IPS-18c (cell line): ENCODE results near the gene CAPN15.
A peak's percentile ranks its signal among the peaks of the same experiment; 100 is the strongest.

Experiments
- H3K4me3 ChIP-seq: 2 replicates; pipeline ENCODE4 v1.7.0; 2013; ENCODE audit warnings: low read depth, mild to moderate bottlenecking, low read length, moderate library complexity; ENCODE audit not compliant: insufficient read depth
- H3K9me3 ChIP-seq: one replicate; pipeline ENCODE4 v1.6.1; 2013; ENCODE audit warnings: mild to moderate bottlenecking, low read length, moderate library complexity; ENCODE audit not compliant: control insufficient read depth, insufficient read depth

The CAPN15 gene

DNA sequence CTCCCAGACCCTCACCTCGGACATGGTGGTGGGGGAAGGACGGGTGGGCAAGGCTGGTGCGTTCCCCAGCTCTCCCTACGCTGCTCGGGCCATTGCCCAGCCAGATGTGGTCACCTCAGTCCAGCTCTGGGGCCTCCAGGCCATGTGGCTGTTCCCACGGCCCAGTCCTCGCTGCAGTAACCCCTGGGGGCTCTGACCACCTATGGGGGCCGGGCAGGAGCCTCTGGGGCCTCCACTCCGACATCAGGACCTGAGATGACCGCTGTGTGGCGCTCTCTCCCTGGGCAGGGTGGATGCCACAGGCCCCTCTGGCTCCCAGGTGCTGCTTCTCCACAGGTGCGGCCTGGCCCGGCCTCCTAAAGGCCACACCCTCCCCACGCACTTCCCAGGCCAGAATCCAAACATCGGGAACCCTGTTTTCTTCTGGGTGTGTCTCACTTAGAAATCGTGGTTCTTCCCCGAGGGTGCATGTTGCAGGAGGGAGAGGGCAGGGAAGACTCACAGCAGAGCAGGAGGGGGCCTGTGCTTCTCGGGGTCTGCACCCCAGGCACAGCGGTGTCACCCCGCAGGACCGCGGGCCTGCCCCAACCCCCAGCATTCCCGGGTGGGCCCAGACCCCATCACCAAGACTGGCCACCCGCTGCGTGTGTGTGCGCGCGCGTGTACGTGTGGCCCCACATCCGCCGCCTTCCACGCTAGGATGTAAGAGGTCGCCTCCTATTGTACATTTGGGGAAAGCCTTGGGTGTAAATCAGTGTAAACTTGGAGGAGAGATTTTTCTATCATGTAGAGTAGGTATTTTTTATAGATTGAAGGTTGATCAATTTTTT, 5.9 kb upstream of the CAPN15 start:
- H3K9me3 ChIP-seq = peaks cover 2% of the 10 kb centered on the region
- H3K4me3 ChIP-seq = no peak overlapping the region

DNA sequence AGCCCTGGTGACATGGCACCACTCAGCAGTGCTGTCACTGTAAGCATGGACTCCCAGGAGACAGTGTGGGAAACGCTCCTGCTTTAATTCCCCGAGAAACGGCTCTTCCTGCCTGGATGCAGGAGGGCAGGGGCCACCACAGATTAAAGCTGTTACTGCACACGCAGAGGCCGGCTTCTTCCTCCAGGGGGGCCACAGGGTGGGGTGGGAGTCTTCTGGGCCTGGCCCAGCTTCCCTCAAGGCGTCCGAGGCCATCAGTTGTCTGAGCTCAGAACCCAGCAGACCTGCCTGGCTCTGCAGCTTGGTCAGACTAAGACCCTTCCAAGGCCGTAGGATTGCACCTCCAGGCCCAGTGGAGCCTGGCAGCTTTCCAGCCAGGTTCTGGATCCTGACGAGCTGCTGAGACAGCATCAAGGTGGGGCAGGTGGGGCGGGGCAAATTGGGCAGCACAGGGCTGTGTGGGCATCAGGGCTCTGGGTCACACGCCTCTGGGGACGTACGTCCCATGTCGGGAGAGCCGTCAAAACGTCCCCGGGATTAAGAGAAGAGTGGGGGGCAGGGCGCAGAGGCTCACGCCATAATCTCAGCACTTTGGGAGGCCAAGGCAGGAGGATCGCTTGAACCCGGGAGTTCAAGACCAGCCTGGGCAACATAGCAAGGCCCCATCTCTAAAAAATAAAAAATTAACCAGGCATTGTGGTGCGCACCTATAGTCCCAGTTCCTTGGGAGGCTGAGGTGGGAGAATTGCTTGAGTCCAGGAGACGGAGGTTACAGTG, 5.0 kb upstream of the CAPN15 start:
- H3K4me3 ChIP-seq = no peak overlapping the region
- H3K9me3 ChIP-seq = peaks cover 2% of the 10 kb centered on the region

- H3K9me3 ChIP-seq = peaks cover 2% of the 10 kb centered on the region
- no peak overlapping the region for H3K4me3 ChIP-seq
These were observed 4.3 kb upstream of the CAPN15 start for GRCh38 chr16:523097-523741.

DNA sequence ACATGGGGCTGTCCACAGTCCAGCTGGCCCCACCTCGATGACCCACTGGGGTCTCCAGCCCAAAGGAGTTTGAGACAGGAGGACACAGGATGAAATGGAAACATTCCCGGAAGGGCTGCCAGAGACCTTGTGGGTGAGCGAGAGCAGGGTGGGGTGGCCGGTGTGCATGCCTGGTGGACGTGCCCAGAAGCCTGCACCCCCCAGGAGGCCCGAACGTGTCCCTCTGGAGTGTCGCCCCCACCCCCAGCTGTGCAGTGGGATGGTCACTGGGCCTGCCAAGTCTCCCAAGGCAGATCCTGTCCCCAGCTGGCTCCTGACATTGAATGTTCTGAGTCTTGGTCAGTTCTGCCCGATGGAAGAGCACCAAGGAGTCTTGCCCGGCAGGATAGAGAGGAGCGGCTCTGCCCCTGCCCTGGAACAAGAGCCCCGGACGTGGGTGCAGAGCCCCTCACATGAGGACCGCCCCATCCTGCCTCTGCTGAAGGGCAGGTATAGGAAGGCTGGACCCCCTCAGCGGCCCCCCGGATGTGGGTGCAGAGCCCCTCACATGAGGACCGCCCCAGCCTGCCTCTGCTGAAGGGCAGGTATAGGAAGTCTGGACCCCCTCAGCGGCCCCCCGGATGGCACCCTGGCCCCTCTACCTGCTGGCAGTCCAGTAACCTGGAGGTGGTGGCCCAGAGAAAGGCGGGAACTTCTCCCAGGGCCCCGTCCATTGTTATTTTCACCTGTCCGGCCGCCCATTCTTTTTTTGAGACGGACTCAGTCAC, 3.1 kb upstream of the CAPN15 start:
- peaks cover 2% of the 10 kb centered on the region for H3K9me3 ChIP-seq
- no peak overlapping the region for H3K4me3 ChIP-seq

DNA sequence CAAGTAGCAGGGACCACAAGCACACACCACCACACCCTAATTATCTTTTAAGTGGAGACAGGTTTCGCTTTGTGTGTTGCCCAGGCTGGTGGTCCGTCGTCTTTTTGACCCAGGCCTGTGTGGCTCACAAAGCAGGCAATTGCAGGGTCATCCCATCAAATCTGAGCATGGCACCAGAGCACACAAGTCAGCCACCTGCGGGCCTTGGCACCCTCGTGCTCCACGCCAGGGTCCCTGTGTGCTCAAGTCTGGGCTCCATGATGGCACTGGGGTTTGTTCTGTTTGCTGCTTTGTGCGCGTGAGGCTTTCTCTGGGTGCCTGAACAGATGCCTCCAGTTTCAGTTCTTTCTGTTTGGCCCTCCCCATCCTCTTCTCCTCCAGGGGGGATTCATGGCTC, 2.4 kb upstream of the CAPN15 start:
- H3K4me3 ChIP-seq = no peak overlapping the region
- peaks cover 2% of the 10 kb centered on the region for H3K9me3 ChIP-seq

GRCh38 chr16:525520-526180, 1.9 kb upstream of the CAPN15 start:
- peaks cover 2% of the 10 kb centered on the region for H3K9me3 ChIP-seq
- H3K4me3 ChIP-seq = no peak overlapping the region

DNA sequence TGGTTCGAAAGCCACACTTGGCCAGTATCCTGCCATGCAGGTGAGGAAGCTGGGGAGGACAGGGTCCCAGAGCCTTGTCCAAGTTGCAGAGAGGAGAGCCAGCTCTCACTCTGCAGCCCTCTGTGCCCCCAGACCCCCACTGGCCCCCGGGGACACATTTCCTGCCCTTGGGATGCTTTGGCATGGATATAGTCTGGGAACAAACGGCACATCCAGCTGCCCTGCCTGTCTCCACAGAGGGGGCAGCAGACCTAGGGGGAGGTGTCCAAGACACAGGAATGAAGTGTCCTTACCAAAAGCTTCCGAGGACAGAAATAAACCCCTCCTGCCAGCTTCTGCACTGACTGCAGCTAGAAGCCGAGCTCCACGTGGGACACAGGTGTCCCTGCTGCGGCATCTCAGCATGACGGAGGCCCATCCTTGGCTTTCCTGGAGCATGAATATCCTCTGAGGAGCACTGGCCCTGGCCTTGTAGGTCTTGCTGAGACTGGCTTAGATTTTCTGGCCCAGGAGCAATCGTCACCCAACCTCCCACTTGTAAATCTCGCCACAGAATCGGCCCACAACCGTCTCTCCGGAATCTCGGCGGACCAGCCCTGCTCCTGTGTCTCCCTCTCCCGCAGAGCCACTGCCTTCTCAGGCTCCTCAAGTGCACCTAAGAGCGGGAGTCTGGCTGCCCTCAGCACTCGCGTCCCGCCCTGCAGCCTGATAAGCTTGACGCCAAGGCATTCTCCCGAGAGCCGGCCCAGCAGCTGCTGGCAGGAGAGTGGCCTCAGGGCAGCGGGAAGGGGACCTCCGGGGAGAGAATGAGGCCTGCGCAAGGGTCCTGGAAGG, 1.1 kb upstream of the CAPN15 start:
- peaks cover 2% of the 10 kb centered on the region for H3K9me3 ChIP-seq
- H3K4me3 ChIP-seq = peak overlapping the region; percentile 91

- Histone ChIP-seq H3K4me3 (peak overlapping the region; percentile 77), H3K9me3 (peaks cover 2% of the 10 kb centered on the region)
These were observed 849 bp downstream of the CAPN15 start for GRCh38 chr16:528111-529011.

DNA sequence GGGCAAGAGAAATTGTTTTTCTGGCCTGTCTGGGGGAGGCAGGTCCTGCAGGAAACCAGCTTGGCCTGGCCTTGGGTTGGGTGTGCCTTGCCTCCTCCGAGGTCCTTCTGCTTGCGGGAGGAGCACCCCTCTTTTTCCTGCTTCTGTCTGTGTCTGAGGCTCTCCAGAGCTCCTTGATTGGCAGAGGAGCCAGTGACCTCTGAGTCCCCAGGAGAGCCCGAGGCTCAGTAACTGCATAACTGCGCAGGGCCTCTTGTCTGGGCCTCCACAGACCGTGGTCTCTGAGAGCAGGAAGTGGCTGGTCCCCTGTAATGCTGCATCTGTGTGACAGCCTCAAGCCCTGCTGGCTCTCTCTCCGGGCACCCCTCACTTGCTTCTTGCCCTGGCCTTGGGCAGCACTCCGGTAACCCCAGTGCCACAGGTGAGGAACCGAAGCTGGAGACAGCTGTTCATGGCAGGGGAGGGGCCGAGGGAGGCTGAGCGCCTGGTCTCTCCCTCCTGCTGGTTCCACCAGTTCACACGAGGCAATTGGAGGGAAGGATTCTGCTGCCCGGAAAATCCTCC, 1.6 kb downstream of the CAPN15 start:
- Histone ChIP-seq H3K9me3 (peaks cover 2% of the 10 kb centered on the region), H3K4me3 (peak overlapping the region; percentile 77)

GRCh38 chr16:530111-530817, 2.8 kb downstream of the CAPN15 start:
- H3K9me3 ChIP-seq = peaks cover 2% of the 10 kb centered on the region

DNA sequence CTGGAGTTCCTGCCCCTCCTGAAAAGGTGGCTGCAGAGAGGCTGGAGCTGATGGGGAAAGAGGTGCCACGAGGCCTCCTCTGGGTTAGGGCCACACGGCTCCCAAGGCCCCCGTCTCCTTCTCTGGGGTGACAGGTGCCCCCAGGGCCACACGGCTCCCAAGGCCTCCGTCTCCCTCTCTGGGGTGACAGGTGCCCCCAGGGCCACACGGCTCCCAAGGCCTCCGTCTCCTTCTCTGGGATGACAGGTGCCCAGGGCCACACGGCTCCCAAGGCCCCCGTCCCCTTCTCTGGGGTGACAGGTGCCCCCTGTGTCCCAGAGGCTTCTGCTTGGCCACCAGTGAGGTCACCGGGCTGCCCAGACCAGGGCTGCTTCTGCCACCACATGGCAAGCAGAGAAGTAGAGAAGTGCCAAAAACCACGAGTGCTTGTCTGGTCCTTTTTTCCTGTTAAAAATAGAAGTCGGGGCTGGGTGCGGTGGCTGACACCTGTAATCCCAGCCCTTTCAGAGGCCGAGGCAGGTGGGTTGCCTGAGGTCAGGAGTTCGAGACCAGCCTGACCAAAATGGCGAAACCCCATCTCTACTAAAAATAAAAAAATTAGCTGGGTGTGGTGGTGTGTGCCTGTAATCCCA, 4.1 kb downstream of the CAPN15 start:
- no peaks in the 10 kb centered on the region for H3K9me3 ChIP-seq
- H3K4me3 ChIP-seq = no peak overlapping the region

More at GRCh38 chr16:530111-530817, 2.8 kb downstream of the CAPN15 start:
- no peak overlapping the region for H3K4me3 ChIP-seq

DNA sequence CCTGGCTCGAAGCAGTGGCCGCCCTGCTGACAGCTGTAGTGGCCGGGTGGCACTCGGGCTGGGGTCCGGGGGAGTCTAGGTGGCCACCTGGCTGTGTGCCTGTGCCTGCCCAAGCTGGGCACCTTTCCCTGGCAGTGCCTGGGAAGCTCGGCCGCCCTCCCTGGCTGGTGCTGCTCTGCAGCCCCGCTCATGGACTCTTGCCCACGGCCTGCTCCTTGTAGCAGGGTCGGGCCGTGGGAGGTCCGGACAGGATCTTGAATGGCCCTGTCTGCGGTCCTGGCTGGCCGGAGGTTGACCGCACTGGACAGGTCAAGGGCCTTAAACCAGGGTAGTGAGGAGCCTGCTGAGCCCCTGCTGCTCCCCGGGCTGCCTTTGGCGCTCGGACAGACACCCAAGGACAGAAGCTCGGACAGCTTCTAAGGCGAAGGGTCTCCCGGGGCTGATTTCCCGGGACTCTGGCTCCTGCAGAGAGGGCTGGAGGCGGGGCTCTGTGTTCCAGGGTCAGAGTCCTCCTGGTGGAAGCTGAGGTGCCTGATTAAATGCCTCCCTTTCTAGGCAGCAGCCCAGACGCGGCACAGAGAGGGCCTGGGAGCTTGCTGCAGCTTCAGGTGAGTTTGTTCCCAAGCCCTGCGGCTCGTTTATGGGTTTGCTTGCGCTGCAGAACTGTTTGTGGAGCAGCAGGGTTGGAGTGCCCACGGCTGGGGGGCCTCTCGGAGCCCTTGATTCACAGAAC, 6.0 kb downstream of the CAPN15 start:
- H3K9me3 ChIP-seq = no peaks in the 10 kb centered on the region

GRCh38 chr16:534135-534534, 6.6 kb downstream of the CAPN15 start:
- H3K9me3 ChIP-seq = no peaks in the 10 kb centered on the region
- H3K4me3 ChIP-seq = no peak overlapping the region

More for the DNA sequence above, 6.0 kb downstream of the CAPN15 start:
- no peak overlapping the region for H3K4me3 ChIP-seq
